Measurements from ENCODE around the gene SYTL1.

Gene SYTL1

GRCh38 chr1:27388337-27389005 lies 46.6 kb downstream of the SYTL1 start:
- H3K27ac ChIP-seq: no peak overlapping the region
- H3K9me3 ChIP-seq: no peaks in the 10 kb centered on the region
- H3K36me3 ChIP-seq: no peaks in the 10 kb centered on the region
- DNase-seq: peak; percentile 68 to 79
- TF ChIP-seq CTCF (IDR thresholded peaks at IDR 0.05): peak; percentile 81 to 83
- H3K4me1 ChIP-seq: peaks cover 0 to 21% (median 19%) of the 10 kb centered on the region in 4 donors
- intact Hi-C loops (cut with DNase I; ENCODE audit: low total_unique reads): loop anchor here (10.0 kb wide), 1 partner anchor 284 kb away; no protein-coding TSS in a partner anchor
- peaks cover 0 to 6% of the 10 kb centered on the region in 2 donors for H3K27me3 ChIP-seq
- H3K4me3 ChIP-seq: no peak overlapping the region

- no peaks in the 10 kb centered on the region for H3K9me3 ChIP-seq
- peak overlapping the region; percentile 2 to 19 for H3K27ac ChIP-seq
- peaks cover 0 to 6% of the 10 kb centered on the region in 2 donors for H3K27me3 ChIP-seq
- peak overlapping the region; percentile 42 to 53 for H3K4me3 ChIP-seq
- no peak for DNase-seq
- peaks cover 0 to 27% (median 19%) of the 10 kb centered on the region in 4 donors for H3K4me1 ChIP-seq
- intact Hi-C loops (cut with DNase I; ENCODE audit: low total_unique reads): loop anchor here (2.0 to 10.0 kb wide), 3 partner anchors 34 to 273 kb away; no protein-coding TSS in a partner anchor
- no peaks in the 10 kb centered on the region for H3K36me3 ChIP-seq
- TF ChIP-seq CTCF (IDR thresholded peaks at IDR 0.05): no peak
Measured at GRCh38 chr1:27391511-27392095, 49.8 kb downstream of the SYTL1 start.

- Histone ChIP-seq H3K4me3 (peak within 1 kb of the TSS; percentile 42 to 53), H3K4me1 (peaks cover 0 to 27% (median 19%) of the 10 kb centered on the region in 4 donors), H3K27me3 (peaks cover 0 to 10% of the 10 kb centered on the region in 2 donors), H3K27ac (peak within 1 kb of the TSS; percentile 19 to 26), H3K9me3 (no peaks in the 10 kb centered on the region), H3K36me3 (no peaks in the 10 kb centered on the region)
- peak; percentile 41 to 54 for TF ChIP-seq CTCF (IDR thresholded peaks at IDR 0.05)
- peak; percentile 86 to 87 for DNase-seq
- intact Hi-C loops (cut with DNase I; ENCODE audit: low total_unique reads): loop anchor here (2.0 to 10.0 kb wide), 3 partner anchors 35 to 273 kb away; no protein-coding TSS in a partner anchor
Measured at GRCh38 chr1:27392096-27392777, 50.4 kb downstream of the SYTL1 start, which contains the start of gene GPR3. TSS of gene GPR3 (plus strand) at chr1:27392622. CDS start at chr1:27393799, 1,177 bp downstream.

- Histone ChIP-seq H3K4me3 (peak overlapping the region; percentile 42 to 53), H3K36me3 (no peaks in the 10 kb centered on the region), H3K9me3 (no peaks in the 10 kb centered on the region), H3K4me1 (peaks cover 0 to 27% (median 19%) of the 10 kb centered on the region in 4 donors), H3K27ac (peak overlapping the region; percentile 8 to 26), H3K27me3 (peaks cover 0 to 10% of the 10 kb centered on the region in 2 donors)
- TF ChIP-seq CTCF (IDR thresholded peaks at IDR 0.05): no peak
- intact Hi-C loops (cut with DNase I; ENCODE audit: low total_unique reads): loop anchor here (2.0 to 10.0 kb wide), 3 partner anchors 36 to 272 kb away; no protein-coding TSS in a partner anchor
- no peak for DNase-seq
Measured at GRCh38 chr1:27392778-27393635, 51.2 kb downstream of the SYTL1 start.
